ENCODE data around the gene ABHD12.
"Not testable (repeated sequence)": the region's sequence is repeated elsewhere in the genome, so short reads cannot be mapped to it uniquely, and the experiment has no call there.

ABHD12 gene

DNA sequence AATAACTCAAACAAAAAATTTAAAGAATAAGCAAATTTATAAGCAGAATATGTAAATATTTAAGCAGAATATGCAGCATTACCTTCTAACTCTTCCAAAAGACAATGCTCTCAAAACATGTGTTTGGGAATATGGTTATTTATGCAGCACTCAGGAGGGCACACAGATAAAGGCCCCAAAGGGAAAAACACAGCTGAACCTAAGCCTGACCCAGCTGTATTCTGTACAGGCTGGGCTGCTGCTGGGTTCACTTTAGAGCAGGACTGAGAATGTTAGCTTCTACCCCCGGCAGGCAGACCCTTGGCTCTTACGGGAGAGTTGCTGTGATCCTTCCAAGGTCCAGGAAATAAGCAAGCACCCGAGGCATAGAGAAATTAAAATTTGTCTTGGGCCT lies 37.3 kb downstream of the ABHD12 start:
- DNase-seq: no peak

DNA sequence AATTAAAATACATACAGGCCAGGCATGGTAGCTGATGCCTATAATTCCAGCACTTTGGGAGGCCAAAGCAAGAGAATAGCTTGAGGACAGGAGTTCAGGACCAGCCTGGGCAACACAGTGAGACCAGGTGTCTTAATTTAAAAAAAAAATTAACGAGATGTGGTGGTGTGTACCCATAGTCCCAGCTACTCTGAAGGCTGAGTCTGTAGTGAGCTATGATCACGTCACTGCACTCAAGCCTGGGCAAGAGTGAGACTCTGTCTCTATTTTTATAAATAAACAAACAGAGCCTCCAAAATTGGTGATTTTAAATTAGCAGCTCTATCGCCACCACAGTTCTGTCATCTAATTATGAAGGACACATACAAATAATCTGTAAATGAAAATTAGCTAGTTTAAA lies 37.9 kb downstream of the ABHD12 start:
- no peak for DNase-seq

DNA sequence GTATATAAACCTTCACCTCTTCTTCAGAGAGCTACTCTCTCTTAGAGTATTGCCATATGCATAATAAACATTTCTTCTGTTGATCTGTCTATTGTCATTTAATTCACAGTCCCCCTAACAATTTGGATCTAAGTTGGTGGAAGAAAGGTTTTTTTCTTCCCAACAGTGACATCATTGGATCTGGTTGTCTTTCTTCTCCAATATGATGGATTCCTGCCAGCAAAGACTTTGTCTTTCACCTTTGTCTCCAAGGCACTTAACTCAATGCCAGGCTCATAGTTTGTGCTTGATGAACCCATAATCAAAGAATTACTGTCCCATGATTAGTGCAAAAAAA lies 39.6 kb downstream of the ABHD12 start:
- no peak for DNase-seq

DNA sequence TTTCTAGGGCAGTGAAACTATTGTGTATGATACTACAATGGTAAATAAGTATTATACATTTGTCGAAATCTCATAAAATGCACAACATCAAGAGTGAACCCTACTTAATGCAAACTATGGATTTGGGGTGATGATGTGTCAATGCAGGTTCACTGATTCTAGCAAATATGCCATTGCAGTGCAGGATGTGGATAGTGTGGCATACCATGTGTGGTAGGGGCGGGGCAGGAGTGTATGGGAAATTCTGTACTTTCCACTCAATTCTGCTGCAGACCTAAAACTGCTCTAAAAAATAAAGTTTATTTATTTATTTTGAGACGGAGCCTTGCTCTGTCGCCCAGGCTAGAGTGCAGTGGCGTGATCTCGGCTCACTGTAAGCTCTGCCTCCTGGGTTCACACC lies 44.3 kb downstream of the ABHD12 start:
- DNase-seq: peak in 1 of 3 donors; percentile 15

DNA sequence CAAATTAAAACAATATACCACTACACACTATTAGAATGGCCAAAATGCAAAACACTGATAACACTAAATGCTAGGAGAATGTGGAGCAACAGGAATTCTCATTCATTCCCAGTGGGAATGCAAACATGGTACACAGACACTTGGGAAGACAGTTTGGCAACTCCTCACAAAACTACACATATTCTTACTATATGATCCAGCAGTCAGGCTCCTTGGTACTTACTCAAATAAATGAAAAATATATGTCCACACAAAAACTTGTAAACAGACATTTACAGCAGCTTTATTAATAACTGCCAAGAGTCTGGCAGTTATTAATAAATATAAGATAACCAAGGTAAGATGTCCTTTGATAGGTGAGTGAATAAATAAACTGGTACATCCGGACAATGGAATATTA lies 44.9 kb downstream of the ABHD12 start:
- DNase-seq: no peak

DNA sequence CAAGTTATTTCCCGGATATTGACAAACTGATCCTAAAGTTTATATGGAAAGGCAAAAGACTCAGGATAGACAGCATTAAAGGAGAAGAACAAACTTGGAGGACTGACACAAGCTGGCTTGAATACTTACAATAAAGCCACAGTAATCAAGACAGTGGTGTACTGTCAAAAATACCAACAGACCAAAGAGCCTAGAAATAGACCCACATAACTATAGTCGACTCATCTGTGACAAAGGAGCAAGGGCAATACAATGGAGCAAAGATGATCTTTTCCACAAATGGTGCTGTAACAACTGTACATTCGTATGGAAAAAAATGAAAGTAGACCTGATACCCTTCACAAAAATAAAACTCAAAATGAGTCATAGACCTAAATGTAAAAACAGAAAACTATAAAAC lies 46.0 kb downstream of the ABHD12 start:
- DNase-seq: no peak

DNA sequence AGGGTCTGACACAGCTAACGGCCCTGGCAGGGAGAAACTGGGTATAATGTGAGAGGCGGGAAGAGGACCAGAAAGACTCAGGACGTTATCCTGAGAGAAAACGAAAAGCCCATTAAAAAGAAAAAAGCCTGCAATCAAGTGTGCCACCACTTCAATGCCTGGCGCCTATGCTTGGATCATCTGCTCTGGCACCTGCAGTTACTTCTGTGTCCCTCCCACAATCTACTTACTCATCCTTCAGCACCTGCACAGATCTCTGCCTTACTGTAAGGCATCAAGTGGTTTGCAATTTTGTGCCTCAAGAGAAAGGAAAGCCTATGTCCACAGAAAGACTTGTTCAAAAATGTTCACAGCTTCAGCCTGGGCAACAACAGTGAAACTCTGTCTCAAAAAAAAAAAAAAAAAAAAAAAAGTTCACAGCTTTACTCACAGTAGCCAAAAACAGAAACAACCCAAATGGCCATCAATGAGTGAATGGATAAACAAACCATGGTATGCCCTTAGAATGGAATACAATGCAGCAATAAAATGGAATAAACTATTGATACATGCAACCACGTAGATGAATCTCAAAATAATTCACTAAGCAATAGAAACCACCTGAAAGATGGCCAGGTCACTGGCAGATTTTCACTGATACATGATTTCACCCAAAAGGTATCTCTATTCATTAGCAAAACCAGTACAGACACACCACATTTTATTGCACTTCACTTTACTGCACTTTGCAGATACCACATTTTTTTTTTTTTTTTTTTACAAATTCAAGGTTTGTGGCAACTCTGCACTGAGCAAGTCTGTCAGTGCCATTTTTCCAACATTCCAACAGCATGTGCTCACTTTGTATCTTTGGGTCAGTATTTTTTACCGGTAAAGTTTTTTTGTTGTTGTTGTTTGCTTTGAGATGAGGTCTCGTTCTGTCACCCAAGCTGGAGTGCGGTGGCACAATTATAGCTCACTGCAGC lies 48.6 kb downstream of the ABHD12 start:
- DNase-seq: no peak

DNA sequence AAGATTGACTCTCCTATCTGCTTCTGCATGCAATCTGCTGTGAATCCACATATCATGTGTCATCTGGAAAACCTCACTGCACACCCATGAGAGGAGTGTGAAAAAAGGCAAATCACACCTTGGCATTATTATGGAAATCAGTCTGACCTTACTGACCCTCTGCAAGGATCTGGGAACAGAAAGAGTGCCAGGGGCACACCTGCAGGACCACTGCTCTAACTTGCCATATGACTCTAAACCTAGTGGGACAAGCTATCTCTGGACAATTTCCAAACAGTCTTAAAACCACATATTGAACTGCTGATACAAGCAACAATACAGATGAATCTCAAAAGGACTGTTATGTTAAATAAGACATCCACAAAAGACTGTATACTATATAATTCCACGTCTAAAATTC lies 50.3 kb downstream of the ABHD12 start:
- DNase-seq: no peak

DNA sequence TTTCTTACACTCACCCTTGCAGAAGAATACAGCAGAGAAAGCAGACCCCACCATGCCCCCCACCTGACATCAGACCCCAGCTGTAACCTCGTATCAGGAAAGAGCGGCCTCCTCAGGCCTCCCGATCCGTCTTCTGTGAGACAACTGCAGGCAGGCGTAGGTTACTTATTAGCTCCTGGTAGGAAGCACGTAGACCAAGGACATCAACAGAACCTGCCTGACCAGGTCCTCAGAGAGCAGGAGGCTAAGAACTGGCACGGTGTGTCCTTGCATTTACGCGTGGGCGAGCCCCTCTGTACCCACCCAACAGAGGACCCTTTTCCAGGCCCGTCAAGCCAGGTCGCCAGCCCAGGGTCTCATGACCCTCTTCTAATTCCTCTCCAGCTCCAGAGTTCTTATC lies 51.0 kb downstream of the ABHD12 start:
- DNase-seq: no peak

DNA sequence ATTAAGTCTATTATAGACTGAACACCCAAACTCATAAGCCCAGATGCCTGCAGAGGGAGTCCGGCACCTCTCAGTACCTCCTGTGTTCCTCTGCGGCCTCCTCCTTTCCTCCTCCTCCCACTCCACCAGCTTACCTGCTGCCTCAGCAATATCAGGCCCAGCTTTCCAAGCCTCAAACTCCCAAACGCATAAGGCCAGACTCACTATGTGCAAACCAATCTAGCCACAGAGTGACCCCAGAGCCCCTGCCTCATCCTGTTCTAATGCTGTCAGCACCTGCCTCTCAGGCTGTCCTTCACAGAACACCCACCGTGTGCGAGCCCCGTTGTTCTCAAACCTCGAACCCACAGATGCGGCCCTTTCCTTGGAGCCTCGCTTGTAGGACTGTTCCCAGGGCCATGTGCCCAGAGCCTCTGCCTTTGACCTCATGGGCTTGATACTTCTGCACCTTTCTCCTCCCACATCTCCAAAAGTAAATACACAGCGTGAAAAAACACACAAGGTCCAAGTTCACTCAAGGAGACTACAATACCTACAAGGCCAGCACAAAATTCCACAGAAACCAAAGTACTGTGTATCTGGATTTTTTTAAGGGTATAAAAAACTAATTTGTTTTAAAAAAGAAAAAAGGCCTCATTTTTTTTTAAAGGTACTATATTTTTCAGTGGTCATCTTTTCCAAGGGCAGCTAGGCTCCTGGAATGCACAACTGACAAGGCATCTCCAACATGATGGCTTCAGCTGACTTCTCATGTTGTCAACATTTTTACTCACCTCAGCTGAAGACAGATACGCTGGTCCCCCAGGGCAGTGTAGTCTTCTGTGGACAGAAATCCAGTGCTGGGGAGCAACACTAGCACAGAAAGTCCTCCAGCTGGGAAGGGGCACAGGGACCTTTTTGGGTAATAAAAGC lies 52.3 kb downstream of the ABHD12 start:
- DNase-seq: no peak

DNA sequence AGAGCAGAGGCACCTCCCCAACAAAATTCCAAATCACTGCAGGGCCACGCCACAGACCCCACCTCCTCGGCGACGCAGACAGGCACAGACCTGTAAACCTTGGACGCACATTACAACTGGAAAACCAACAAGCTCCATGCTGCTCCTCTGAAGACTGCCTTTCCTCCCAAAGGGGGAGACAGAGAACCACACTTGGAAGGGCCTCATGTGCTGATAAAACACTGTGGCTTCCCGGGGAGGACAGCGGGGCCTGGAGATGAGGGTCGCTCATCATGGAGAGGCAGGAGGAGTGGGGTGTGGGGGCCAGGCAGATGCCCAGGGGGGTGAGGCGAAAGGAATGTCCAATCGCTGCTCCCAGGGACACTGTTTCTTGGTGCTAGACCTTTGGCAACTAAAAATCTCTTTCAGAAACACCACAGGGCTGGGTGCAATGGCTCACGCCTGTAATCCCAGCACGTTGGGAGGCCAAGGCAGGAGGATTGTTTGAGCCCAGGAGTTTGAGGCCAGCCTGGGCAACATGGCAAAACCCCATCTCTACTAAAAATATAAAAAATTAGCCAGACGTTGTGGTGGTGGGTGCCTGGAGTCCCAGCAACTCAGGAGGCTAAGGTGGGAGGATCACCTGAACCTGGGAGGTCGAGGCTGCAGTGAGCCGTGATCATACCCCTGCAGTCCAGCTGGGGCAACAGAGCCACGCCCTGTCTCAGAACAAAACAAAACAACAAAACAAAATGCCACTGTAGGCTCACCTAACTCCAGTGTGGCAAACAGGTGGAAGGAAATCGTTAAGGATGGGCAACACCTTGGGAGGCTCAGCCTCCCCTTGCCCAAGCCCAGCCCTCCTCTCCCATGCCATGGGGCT lies 53.8 kb downstream of the ABHD12 start:
- no peak for DNase-seq

DNA sequence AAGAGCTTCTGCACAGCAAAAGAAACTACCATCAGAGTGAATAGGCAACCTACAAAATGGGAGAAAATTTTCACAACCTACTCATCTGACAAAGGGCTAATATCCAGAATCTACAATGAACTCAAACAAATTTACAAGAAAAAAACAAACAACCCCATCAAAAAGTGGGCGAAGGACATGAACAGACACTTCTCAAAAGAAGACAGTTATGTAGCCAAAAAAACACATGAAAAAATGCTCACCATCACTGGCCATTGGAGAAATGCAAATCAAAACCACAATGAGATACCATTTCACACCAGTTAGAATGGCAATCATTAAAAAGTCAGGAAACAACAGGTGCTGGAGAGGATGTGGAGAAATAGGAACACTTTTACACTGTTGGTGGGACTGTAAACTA lies 55.7 kb downstream of the ABHD12 start:
- not testable (repeated sequence) for DNase-seq

DNA sequence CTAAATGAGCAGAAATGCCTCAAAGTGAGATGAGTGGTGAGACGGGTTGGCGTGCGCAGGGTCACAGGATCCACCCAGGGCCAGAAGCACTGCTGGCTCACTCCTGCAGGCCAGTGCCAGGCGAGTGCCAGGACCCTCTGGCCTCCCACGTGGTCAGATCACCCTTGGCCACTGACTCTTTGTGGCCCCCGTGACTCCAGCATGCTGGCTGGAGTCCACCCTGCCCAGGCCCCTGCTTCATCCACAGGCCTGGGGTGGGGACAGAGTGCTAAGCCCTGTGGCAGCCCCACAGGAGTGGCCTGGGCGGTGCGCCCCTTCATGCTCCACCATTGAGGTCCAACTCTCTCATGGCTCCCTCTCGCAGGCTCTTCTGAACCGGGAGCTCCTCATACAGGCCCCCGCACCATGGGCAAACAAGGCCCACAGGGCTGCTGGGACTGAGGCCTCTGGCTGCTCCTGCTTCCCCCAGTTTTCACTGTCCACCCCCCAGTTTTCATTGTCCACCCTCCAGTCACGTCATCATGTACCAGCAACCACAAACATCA lies 61.6 kb downstream of the ABHD12 start:
- no peak for DNase-seq

DNA sequence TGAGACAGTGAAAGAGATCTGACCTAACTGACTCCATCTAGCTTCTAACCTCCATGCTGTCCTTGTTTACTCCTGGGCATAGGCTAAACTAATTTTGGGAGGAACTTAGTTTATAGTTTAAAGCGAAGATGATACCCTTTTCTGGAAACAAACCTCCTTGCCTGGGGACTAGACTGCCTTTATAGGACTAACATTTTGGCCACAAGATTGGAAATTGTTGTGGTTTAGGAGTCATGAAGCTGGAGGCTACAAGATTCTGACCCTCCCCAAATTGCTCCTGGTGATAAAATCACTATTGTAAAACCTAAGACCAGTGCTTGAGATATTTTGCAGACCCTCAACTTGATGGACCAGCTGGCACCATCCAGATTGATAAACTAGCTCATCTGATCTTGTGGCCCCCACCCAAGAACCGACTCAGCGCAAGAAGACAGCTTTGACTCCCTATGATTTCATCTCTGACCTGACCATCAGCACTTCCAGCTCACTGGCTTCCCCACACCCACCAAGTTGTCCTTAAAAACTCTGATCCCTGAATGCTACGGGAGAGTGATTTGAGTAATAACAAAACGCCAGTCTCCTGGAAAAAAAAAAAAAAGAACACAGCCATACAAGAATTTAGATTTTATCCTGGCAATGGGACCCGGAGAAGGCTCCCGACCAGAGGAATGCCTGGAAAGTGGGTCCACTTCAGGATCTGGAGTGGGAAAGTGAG lies 63.0 kb downstream of the ABHD12 start:
- peak in 1 of 3 donors; percentile 35 for DNase-seq

DNA sequence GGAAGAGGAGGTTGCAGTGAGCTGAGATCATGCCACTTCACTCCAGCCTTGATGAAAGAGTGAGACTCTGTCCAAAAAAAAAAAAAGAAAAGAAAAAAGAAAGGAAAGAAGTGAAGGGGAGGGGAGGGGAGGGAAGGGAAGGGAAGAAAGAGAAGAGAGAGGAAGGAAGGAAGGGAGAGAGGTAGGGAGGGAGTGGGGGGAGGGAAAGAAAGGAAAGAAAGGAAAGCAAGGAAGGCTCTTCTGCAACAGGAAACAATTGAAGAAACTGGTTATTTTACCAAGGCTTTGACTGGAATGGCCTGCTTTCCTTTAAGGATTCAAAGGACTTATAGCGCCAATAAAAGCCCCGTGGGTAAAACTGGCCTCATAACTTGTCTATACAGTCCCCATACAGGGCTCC lies 64.6 kb downstream of the ABHD12 start:
- DNase-seq: no peak

DNA sequence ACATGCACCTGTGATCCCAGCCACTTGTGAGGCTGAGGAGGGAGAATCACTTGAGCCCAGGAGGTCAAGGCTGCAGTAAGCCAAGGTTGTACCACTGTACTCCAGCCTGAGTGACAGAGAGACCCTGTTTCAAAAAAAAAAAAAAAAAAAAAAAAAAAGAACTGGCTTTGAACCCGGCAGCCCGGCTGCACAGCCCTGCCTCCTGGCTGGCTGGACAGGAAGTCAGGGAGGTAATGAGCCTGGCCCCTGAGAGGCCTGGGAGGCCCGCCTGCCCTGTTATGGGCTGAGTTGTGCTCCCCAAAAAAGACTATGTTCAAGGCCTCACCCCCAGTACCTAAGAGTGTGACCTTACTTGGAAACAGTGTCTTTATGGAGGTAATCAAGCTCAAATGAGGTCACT lies 65.6 kb downstream of the ABHD12 start:
- no peak for DNase-seq

DNA sequence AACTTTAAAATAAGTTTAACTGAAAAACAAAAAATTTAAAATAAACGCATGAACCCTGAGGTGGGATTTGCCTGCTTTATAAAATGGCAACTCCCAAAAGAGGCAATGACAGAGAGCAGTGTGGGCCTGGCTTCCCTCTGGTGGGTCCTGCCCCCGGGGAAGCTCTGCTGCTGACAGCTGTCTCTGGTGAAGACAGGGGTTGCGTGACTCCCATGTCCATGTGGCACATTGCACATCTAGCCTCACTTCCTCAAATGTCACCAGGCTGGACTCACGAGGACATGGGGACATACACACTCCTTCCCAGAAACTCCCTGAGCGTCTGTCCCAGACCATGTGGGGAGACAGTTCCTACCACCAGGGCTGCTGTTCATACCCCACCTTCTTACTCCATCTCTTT lies 66.2 kb downstream of the ABHD12 start:
- DNase-seq: peak; percentile 94 to 97 (median 96)

DNA sequence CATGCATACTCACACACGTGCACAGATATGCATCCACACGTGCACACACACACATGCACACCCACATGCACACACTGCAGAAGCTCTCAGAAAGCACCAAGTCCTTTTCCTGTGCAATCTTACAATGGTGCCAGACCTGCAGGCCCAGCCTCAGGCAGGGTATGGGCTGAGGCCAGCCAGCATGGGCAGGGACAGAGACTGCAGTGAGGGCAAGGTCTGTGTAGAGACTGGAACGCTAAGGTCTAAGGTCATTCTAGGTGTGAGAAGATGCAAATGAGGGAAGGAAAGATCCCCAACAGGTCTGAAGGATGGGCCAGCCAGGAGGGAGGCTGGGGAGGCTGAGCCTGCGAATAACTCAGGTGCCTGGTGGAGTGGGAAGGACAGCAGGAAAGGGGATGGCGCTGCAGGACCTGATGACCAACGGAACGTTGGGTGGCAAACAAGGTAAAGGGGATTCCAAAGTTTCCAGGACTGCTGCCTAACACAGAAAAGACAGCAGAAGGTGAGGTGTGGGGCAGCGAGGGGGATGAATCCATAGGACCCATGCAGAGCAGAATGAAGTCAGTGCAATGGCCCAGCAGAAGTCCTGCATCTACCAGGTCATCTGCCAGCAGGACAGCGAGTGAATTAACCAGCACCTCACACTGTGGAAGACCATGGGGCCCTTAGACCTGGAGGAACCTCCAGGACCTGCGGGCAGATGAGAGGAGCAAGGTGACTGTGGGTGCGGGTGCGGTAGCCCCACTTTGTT lies 67.0 kb downstream of the ABHD12 start:
- DNase-seq: no peak

DNA sequence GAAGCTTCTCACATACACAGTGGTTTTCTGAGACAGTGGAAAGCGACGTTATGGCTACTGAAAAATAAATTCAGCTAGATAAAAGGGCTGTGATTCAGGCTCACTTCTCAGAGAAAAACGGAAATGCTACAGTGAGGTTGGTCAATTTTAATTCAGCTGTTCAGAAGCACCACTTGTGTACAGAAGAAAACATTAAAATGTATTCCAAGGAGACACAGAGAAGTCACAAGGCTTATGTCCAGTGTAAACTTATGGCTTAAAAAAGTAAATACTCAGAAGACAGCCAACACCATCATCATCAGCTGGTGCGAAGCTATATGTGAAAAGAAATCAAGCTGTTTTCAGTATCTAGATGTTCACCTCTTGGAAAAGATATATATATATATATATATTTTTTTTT lies 68.6 kb downstream of the ABHD12 start:
- no peak for DNase-seq

DNA sequence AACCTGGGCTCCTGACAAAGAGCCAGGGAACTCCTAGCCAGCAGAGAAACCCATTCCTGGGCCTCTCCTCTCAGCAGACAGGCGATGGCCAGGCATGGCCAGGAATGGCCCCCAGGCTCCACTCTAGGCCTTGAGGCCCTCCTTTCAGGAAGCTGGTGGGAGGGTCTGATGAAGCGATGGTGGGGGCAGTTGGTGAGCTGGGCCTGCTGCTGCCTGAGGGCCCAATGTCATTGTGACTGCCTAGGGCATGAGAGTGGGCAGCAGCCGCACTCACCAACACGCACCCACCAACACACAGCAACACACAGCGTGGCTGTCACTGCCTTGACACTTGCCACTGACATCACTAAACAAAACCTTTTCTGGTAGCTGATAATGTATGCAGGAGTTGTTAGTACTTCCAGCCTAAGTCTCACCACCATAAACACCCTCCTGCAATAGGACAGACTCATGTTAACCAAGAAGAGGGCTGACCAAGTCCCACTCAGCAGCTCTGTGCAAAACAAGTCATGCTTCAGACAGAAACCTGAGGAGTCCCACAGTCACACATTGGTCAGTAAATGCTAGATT lies 69.3 kb downstream of the ABHD12 start:
- DNase-seq: peak in 2 of 3 donors; percentile 40 to 59
